HepG2 (cell line): ENCODE data around the gene HRH3. TPM values are rescaled to one million over a fixed set of nuclear protein-coding genes. Genes with fewer than 3 reads are reported as not detected.

ENCODE experiments used
- ATAC-seq: fragments of 200-7000 bp; cut with Tn5 transposase; 3 replicates; pipeline ENCODE4 v1.9.1; 2020; ENCODE audit warnings: mild to moderate bottlenecking, moderate library complexity
- BruUV-seq: library from RNA; stranded (reverse); fragments of 400-500 nt; replicated peaks from 2 replicates; lab custom pipeline; 2021; lab: Mats Ljungman, UMichigan
- CTCF ChIA-PET: fragments of 300-600 bp; formaldehyde crosslinking; extraction: SDS; loops from one replicate; lab custom pipeline; 2021; ENCODE audit warnings: low total read pairs, inconsistent platforms, low intra/inter-chr PET ratio; lab: Yijun Ruan, JAX
- POLR2A ChIA-PET: fragments of 350-600 bp; sonication (Branson Sonifier 250); formaldehyde crosslinking; loops from one replicate; lab custom pipeline; 2020; ENCODE audit warnings: antibody characterized with exemption, inconsistent platforms; lab: Yijun Ruan, JAX
- DNase-seq: peaks from one replicate; pipeline ENCODE4 v3.0.0-alpha.2; 2015; ENCODE audit warnings: low spot score
- FAIRE-seq: peaks from 3 replicates; lab custom pipeline; 2011; peaks lifted over from hg19 to GRCh38; lab: Jason Lieb, UNC
- H2AFZ ChIP-seq: one replicate; pipeline ENCODE4 v1.6.1; 2011; ENCODE audit warnings: low read length, inconsistent platforms
- H3K27ac ChIP-seq: fragments of 300-600 bp; 3 replicates; pipeline ENCODE4 v1.8.0; 2011; ENCODE audit warnings: mixed run types, mild to moderate bottlenecking, mixed read lengths, low read length, inconsistent platforms; ENCODE audit not compliant: insufficient read depth; ENCODE audit errors: extremely low read length
- H3K27me3 ChIP-seq, 2 experiments: fragments of 200-600 bp in 1 of 2; 2 replicates in 1 of 2; 3 replicates in 1 of 2; pipeline versions ENCODE4 v1.6.0 to v1.8.0; 2011; ENCODE audit warnings: low read length in 2 of 2, mild to moderate bottlenecking in 2 of 2, moderate library complexity in 2 of 2, inconsistent platforms in 1 of 2; ENCODE audit not compliant: insufficient read depth in 2 of 2, control insufficient read depth in 1 of 2
- H3K36me3 ChIP-seq, 2 experiments: fragments of 200-600 bp in 1 of 2; replicated peaks in 1 of 2; 2 replicates in 1 of 2; 3 replicates in 1 of 2; pipeline versions ENCODE4 v1.5.1 to v1.8.0; 2011; ENCODE audit warnings: low read length in 2 of 2, inconsistent platforms in 1 of 2; ENCODE audit not compliant: insufficient read depth in 2 of 2, control insufficient read depth in 1 of 2
- H3K4me1 ChIP-seq: 2 replicates; pipeline ENCODE4 v1.5.1; 2012; ENCODE audit warnings: low read length, inconsistent platforms; ENCODE audit not compliant: insufficient read depth
- H3K4me2 ChIP-seq: 2 replicates; pipeline ENCODE4 v1.6.0; 2011; ENCODE audit warnings: low read depth, low read length, inconsistent platforms
- H3K4me3 ChIP-seq, 3 experiments: fragments of 200-600 bp in 1 of 3; sonication (generic), shearing (Covaris generic) in 1 of 3; replicated peaks in 1 of 3; 2 replicates each; pipeline ENCODE4 v1.5.1; 2011 to 2016; ENCODE audit warnings: low read length in 3 of 3, inconsistent platforms in 2 of 3, low read depth in 2 of 3, mild to moderate bottlenecking in 2 of 3, control low read depth in 1 of 3, mixed read lengths in 1 of 3; ENCODE audit not compliant: insufficient read depth in 1 of 3
- H3K79me2 ChIP-seq: one replicate; pipeline ENCODE4 v1.6.1; 2011; ENCODE audit warnings: low read length, inconsistent platforms; ENCODE audit not compliant: insufficient read depth
- H3K9ac ChIP-seq: 2 replicates; pipeline ENCODE4 v1.6.0; 2011; ENCODE audit warnings: mild to moderate bottlenecking, low read depth, low read length, inconsistent platforms; ENCODE audit not compliant: insufficient read depth
- H3K9me3 ChIP-seq: 2 replicates; pipeline ENCODE4 v1.5.1; 2012; ENCODE audit warnings: mild to moderate bottlenecking, low read length
- H4K20me1 ChIP-seq: 2 replicates; pipeline ENCODE4 v1.6.0; 2011; ENCODE audit warnings: inconsistent platforms, mild to moderate bottlenecking, low read length, moderate library complexity; ENCODE audit not compliant: insufficient read depth
- EP300 ChIP-seq, 3 experiments: sonication (generic) in 1 of 3; formaldehyde crosslinking in 1 of 3; IDR thresholded peaks; 2 replicates each; pipeline versions ENCODE4 v1.5.1 to v1.6.1; 2011 to 2020; ENCODE audit warnings: low read depth in 2 of 3, low read length in 2 of 3, borderline replicate concordance in 1 of 3, improper control_type of control experiment in 1 of 3, mild to moderate bottlenecking in 1 of 3, missing genetic modification reagents in 1 of 3, moderate library complexity in 1 of 3
- FOXC1 ChIP-seq: sonication (generic); formaldehyde crosslinking; IDR thresholded peaks from 2 replicates; pipeline ENCODE4 v1.8.0; 2022; ENCODE audit warnings: mild to moderate bottlenecking, missing genetic modification reagents, borderline replicate concordance
- HNF1B ChIP-seq: sonication (generic); formaldehyde crosslinking; IDR thresholded peaks from 2 replicates; pipeline ENCODE4 v1.5.1; 2020; ENCODE audit warnings: mild to moderate bottlenecking, moderate library complexity, missing genetic modification reagents
- HOXA3 ChIP-seq: sonication (generic); formaldehyde crosslinking; IDR thresholded peaks from 2 replicates; pipeline ENCODE4 v1.5.0; 2020; ENCODE audit warnings: missing genetic modification reagents
- IRF9 ChIP-seq: sonication (generic); formaldehyde crosslinking; IDR thresholded peaks from 2 replicates; pipeline ENCODE4 v1.8.0; 2022; ENCODE audit warnings: missing genetic modification reagents, mild to moderate bottlenecking, borderline replicate concordance
- NRL ChIP-seq: sonication (generic); formaldehyde crosslinking; IDR thresholded peaks from 2 replicates; pipeline ENCODE4 v1.5.0; 2020; ENCODE audit warnings: missing genetic modification reagents, mild to moderate bottlenecking, moderate library complexity, borderline replicate concordance
- RARG ChIP-seq: sonication (generic); formaldehyde crosslinking; IDR thresholded peaks from 2 replicates; pipeline ENCODE4 v1.4.0; 2020; ENCODE audit warnings: low read depth, mild to moderate bottlenecking, missing genetic modification reagents
- REST ChIP-seq, 2 experiments: IDR thresholded peaks; 2 replicates each; pipeline ENCODE4 v1.6.1; 2011 to 2012; ENCODE audit warnings: low read length in 2 of 2, borderline replicate concordance in 1 of 2, low read depth in 1 of 2, mild to moderate bottlenecking in 1 of 2, moderate library complexity in 1 of 2
- SP4 ChIP-seq: sonication (generic); formaldehyde crosslinking; IDR thresholded peaks from 2 replicates; pipeline ENCODE4 v1.8.1; 2023; ENCODE audit warnings: mild to moderate bottlenecking, missing genetic modification reagents
- TRIM24 ChIP-seq: sonication (generic); formaldehyde crosslinking; IDR thresholded peaks from 2 replicates; pipeline ENCODE4 v1.8.0; 2022; ENCODE audit warnings: mild to moderate bottlenecking, missing genetic modification reagents
- ZFP1 ChIP-seq: IDR thresholded peaks from 2 replicates; pipeline ENCODE4 v1.6.1; 2016
- ZNF431 ChIP-seq: sonication (generic); formaldehyde crosslinking; IDR thresholded peaks from 2 replicates; pipeline ENCODE4 v1.9.0; 2022; ENCODE audit warnings: missing genetic modification reagents, low read depth, mild to moderate bottlenecking, borderline replicate concordance
- ZNF614 ChIP-seq: IDR thresholded peaks from 2 replicates; pipeline ENCODE4 v1.6.1; 2018; ENCODE audit warnings: missing biosample characterization, missing genetic modification reagents, inconsistent platforms, borderline replicate concordance
- WGBS: methylation state at CpG from one replicate; pipeline ENCODE4 v1.1.6; 2017; ENCODE audit warnings: low lambda C conversion rate; 5-methylcytosine and 5-hydroxymethylcytosine counted together
- in situ Hi-C: cut with HindIII; loops from 2 replicates; pipeline ENCODE4 v1.10.0; 2017; ENCODE audit warnings: low pct_unique_long_range_greater_than_20kb; ENCODE audit not compliant: extremely low pct_ligation_motif_present
- intact Hi-C: fragments of 100-400 bp; cut with micrococcal nuclease; formaldehyde crosslinking; loops from one replicate; pipeline ENCODE4 v1.10.0; 2022; ENCODE audit not compliant: unreplicated experiment
- polyA plus RNA-seq, 8 experiments: library from polyadenylated mRNA; depleted of rRNA in 3 of 8; stranded (reverse) in 7 of 8; unstranded in 1 of 8; fragments of >200 nt; fragmentation: Illumina TruSeq in 4 of 8; extraction: Trizol in 4 of 8; gene quantifications; 2 replicates each; pipeline versions ENCODE4 v1.2.1 to v1.2.3, GENCODE V29; 2011 to 2016; ENCODE audit warnings: low read depth in 4 of 8, missing spikeins in 1 of 8, mixed read lengths in 1 of 8; ENCODE audit not compliant: insufficient read depth in 1 of 8
- total RNA-seq, 5 experiments: library from RNA; depleted of rRNA; stranded (reverse); fragments of >200 nt; fragmentation: Illumina TruSeq; extraction: Trizol; gene quantifications; 2 replicates each; pipeline ENCODE4 v1.2.3, GENCODE V29; 2016; ENCODE audit warnings: low read depth in 1 of 5

The HRH3 gene
- total and polyA plus RNA-seq, 2 of the 13 experiments (the other 11 are each of a cell fraction or from before 2014, with no cell fraction given), result 0.18 TPM; not detected in 1

- Histone ChIP-seq H3K4me3 (peak overlapping the region in 1 of 3 experiments; percentile 21; a peak in 1 of 6 replicates), H2AFZ (no peak overlapping the region), H3K4me1 (peaks cover 18% of the 10 kb centered on the region), H3K27me3 (peaks cover 21 to 37% of the 10 kb centered on the region in 2 experiments; a peak in 4 of 5 replicates), H3K79me2 (no peaks in the 10 kb centered on the region), H4K20me1 (no peaks in the 10 kb centered on the region; the same call in 1 of the 2 replicates), H3K4me2 (peak overlapping the region; percentile 53), H3K9ac (no peak overlapping the region), H3K27ac (no peak overlapping the region), H3K36me3 (no peaks in the 10 kb centered on the region), H3K9me3 (no peaks in the 10 kb centered on the region)
- ChIA-PET POLR2A (no interaction called here), CTCF (interaction anchor here (1.6 kb wide), 1 partner anchor 198 kb away, joined by 3 read pairs; no protein-coding TSS in a partner anchor)
- BruUV-seq, result no TSS peak
- in situ Hi-C loops (no loop called here), intact Hi-C loops (no loop called here)
- peak; percentile 92 for FAIRE-seq
- WGBS, result 36% methylated on average over 27 of the region's 27 CpGs
- DNase-seq, result peak; percentile 63
- peak; percentile 79 for ATAC-seq
- peak; percentile 46; the same call in 1 of the 2 replicates for TF ChIP-seq ZNF614
- TF ChIP-seq EP300 (IDR thresholded peaks at IDR 0.05; ENCODE audit: low read depth in 2 of 2, low read length in 2 of 2), result no peak
- 0 out of 2 replicates have a peak, but pooled peaks have one; percentile 24 for TF ChIP-seq EP300 (CRISPR knock-in tag; IDR thresholded peaks at IDR 0.05; ENCODE audit: borderline replicate concordance)
- 0 out of 2 replicates have a peak, but pooled peaks have one; percentile 14 for TF ChIP-seq SP4 (CRISPR knock-in tag)
- no peak for TF ChIP-seq ZNF431 (CRISPR knock-in tag)
- 0 out of 2 replicates have a peak, but pooled peaks have one; percentile 23 for TF ChIP-seq HNF1B (CRISPR knock-in tag)
- TF ChIP-seq ZFP1 (CRISPR knock-in tag), result no peak
- peak; percentile 56 for TF ChIP-seq NRL (CRISPR knock-in tag)
- no peak for TF ChIP-seq REST (IDR thresholded peaks at IDR 0.05; ENCODE audit: borderline replicate concordance in 1 of 2, low read depth in 1 of 2, low read length in 2 of 2)
- peak; percentile 29 for TF ChIP-seq HOXA3 (CRISPR knock-in tag)
- no peak for TF ChIP-seq RARG
- TF ChIP-seq FOXC1, result no peak; the same call in 1 of the 2 replicates
- TF ChIP-seq IRF9 (CRISPR knock-in tag), result 0 out of 2 replicates have a peak, but pooled peaks have one; percentile 64
- TF ChIP-seq TRIM24 (CRISPR knock-in tag), result 0 out of 2 replicates have a peak, but pooled peaks have one; percentile 16
Observed at GRCh38 chr20:62208795-62209755, 11.0 kb downstream of the HRH3 start.
